HCT116 (cell line): Measurements from ENCODE around the gene FBXO31. TPM values are rescaled to one million over a fixed set of nuclear protein-coding genes. Genes with fewer than 3 reads are reported as not detected.

ENCODE experiments used
- ATAC-seq: fragments of 200-7000 bp; cut with Tn5 transposase; 2 replicates; pipeline ENCODE4 v1.9.1; 2020; ENCODE audit warnings: mild to moderate bottlenecking, moderate library complexity
- BruUV-seq: library from RNA; stranded (reverse); fragments of 400-500 nt; replicated peaks from 2 replicates; lab custom pipeline; 2021; lab: Mats Ljungman, UMichigan
- CTCF ChIA-PET: fragments of 300-600 bp; sonication (Branson Sonifier 250); formaldehyde crosslinking; loops from one replicate; lab custom pipeline; 2021; ENCODE audit warnings: antibody characterized with exemption; lab: Charles Lee
- POLR2A ChIA-PET: fragments of 300-600, 350-600 bp; sonication (Branson Sonifier 250); formaldehyde crosslinking; loops from one replicate; lab custom pipeline; 2021; ENCODE audit warnings: antibody characterized with exemption; lab: Charles Lee
- RAD21 ChIA-PET, 2 experiments: fragments of 300-600 bp; sonication (Branson Sonifier 250); formaldehyde crosslinking; loops; one replicate each; lab custom pipeline; 2023; ENCODE audit warnings: low total read pairs in 2 of 2; ENCODE audit not compliant: uncharacterized antibody in 2 of 2, unreplicated experiment in 2 of 2, low non-redundant PET in 1 of 2; lab: Charles Lee
- DNase-seq: peaks from one replicate; pipeline ENCODE4 v3.0.0-alpha.2; 2010; ENCODE audit warnings: low read depth, low spot score
- H2AFZ ChIP-seq: fragments of 200-600 bp; shearing (Covaris generic), sonication (generic); 2 replicates; pipeline ENCODE4 v1.6.1; 2017; ENCODE audit warnings: low read depth, mixed run types, mixed read lengths, antibody characterized with exemption, low read length; ENCODE audit not compliant: poor library complexity, severe bottlenecking
- H3K27ac ChIP-seq: 2 replicates; pipeline ENCODE4 v1.5.1; 2012; ENCODE audit warnings: low read depth, low read length
- H3K27me3 ChIP-seq: fragments of 200-600 bp; sonication (generic); 2 replicates; pipeline ENCODE4 v1.6.1; 2016; ENCODE audit warnings: mixed run types, low read length, mixed read lengths; ENCODE audit not compliant: insufficient read depth
- H3K36me3 ChIP-seq, 2 experiments: fragments of 200-500 bp in 1 of 2; fragments of 200-600 bp in 1 of 2; sonication (Bioruptor generic) in 1 of 2; sonication (generic) in 1 of 2; 2 replicates each; pipeline versions ENCODE4 v1.5.1 to v1.6.1; 2014 to 2016; ENCODE audit warnings: low read length in 2 of 2, inconsistent platforms in 1 of 2, mixed read lengths in 1 of 2, mixed run types in 1 of 2; ENCODE audit not compliant: insufficient read depth in 2 of 2, control insufficient read depth in 1 of 2
- H3K4me1 ChIP-seq, 2 experiments: fragments of 200-600 bp in 1 of 2; sonication (generic) in 1 of 2; 2 replicates each; pipeline versions ENCODE4 v1.5.1 to v1.6.1; 2012 to 2017; ENCODE audit warnings: low read length in 2 of 2, inconsistent platforms in 1 of 2, mild to moderate bottlenecking in 1 of 2, mixed read lengths in 1 of 2, mixed run types in 1 of 2, moderate library complexity in 1 of 2; ENCODE audit not compliant: insufficient read depth in 2 of 2, control insufficient read depth in 1 of 2
- H3K4me2 ChIP-seq: fragments of 200-600 bp; sonication (generic); 2 replicates; pipeline ENCODE4 v1.6.1; 2017; ENCODE audit warnings: mixed run types, low read length, mixed read lengths
- H3K4me3 ChIP-seq, 2 experiments: fragments of 200-600 bp in 1 of 2; sonication (generic) in 1 of 2; replicated peaks in 1 of 2; 2 replicates each; pipeline ENCODE4 v1.5.1; 2011 to 2016; ENCODE audit warnings: low read length in 2 of 2, control low read depth in 1 of 2, low read depth in 1 of 2, mild to moderate bottlenecking in 1 of 2, mixed read lengths in 1 of 2, mixed run types in 1 of 2
- H3K79me2 ChIP-seq: fragments of 200-600 bp; sonication (generic); 2 replicates; pipeline ENCODE4 v1.6.1; 2017; ENCODE audit warnings: mild to moderate bottlenecking, mixed run types, low read length, moderate library complexity, mixed read lengths; ENCODE audit not compliant: insufficient read depth
- H3K9ac ChIP-seq: fragments of 200-600 bp; sonication (generic); 2 replicates; pipeline ENCODE4 v1.6.1; 2016; ENCODE audit warnings: low read length, mixed read lengths
- H3K9me2 ChIP-seq: fragments of 200-600 bp; sonication (generic), shearing (Covaris generic); 2 replicates; pipeline ENCODE4 v1.6.1; 2017; ENCODE audit warnings: mixed run types, mild to moderate bottlenecking, moderate library complexity; ENCODE audit not compliant: insufficient read depth
- H3K9me3 ChIP-seq, 2 experiments: fragments of 200-500 bp in 1 of 2; fragments of 200-600 bp in 1 of 2; sonication (Bioruptor generic) in 1 of 2; sonication (generic) in 1 of 2; 2 replicates each; pipeline ENCODE4 v1.6.1; 2014 to 2017; ENCODE audit warnings: low read length in 2 of 2, mixed read lengths in 2 of 2, inconsistent platforms in 1 of 2, low read depth in 1 of 2, mild to moderate bottlenecking in 1 of 2, mixed run types in 1 of 2, moderate library complexity in 1 of 2; ENCODE audit not compliant: control insufficient read depth in 1 of 2, insufficient read depth in 1 of 2
- H4K20me1 ChIP-seq: fragments of 200-600 bp; sonication (generic), shearing (Covaris generic); 2 replicates; pipeline ENCODE4 v1.6.1; 2017; ENCODE audit warnings: mixed run types, mild to moderate bottlenecking, moderate library complexity; ENCODE audit not compliant: insufficient read depth
- CEBPB ChIP-seq: IDR thresholded peaks from 2 replicates; pipeline ENCODE4 v1.6.1; 2012; ENCODE audit warnings: low read depth
- CTCF ChIP-seq, 3 experiments: fragments of 200-600 bp in 1 of 3; sonication (generic) in 1 of 3; IDR thresholded peaks in 2 of 3; conservative IDR thresholded peaks in 1 of 3; 2 replicates each; pipeline ENCODE4 v1.5.1; 2012 to 2017; ENCODE audit warnings: low read depth in 2 of 3, low read length in 2 of 3, antibody characterized with exemption in 1 of 3, borderline replicate concordance in 1 of 3, control low read depth in 1 of 3, mild to moderate bottlenecking in 1 of 3, mixed read lengths in 1 of 3, mixed run types in 1 of 3, moderate library complexity in 1 of 3; ENCODE audit not compliant: insufficient read depth in 1 of 3
- EGR1 ChIP-seq: IDR thresholded peaks from 2 replicates; pipeline ENCODE4 v1.6.1; 2012; ENCODE audit warnings: low read depth
- ELF1 ChIP-seq: IDR thresholded peaks from 2 replicates; pipeline ENCODE4 v1.6.1; 2012; ENCODE audit warnings: low read depth, borderline replicate concordance
- EZH2 ChIP-seq: fragments of 200-600 bp; sonication (generic); IDR thresholded peaks from 2 replicates; pipeline ENCODE4 v1.6.1; 2017; ENCODE audit warnings: antibody characterized with exemption, mixed run types
- JUND ChIP-seq: IDR thresholded peaks from 2 replicates; pipeline ENCODE4 v1.6.1; 2012
- POLR2AphosphoS5 ChIP-seq: IDR thresholded peaks from 2 replicates; pipeline ENCODE4 v1.6.1; 2011; ENCODE audit warnings: mild to moderate bottlenecking, low read depth, low read length, moderate library complexity
- RAD21 ChIP-seq: IDR thresholded peaks from 2 replicates; pipeline ENCODE4 v1.6.1; 2012; ENCODE audit warnings: low read depth, mild to moderate bottlenecking
- SIN3A ChIP-seq: IDR thresholded peaks from 2 replicates; pipeline ENCODE4 v1.6.1; 2012; ENCODE audit warnings: low read depth
- SP1 ChIP-seq: IDR thresholded peaks from 2 replicates; pipeline ENCODE4 v1.6.1; 2012; ENCODE audit warnings: low read depth
- TCF7L2 ChIP-seq: IDR thresholded peaks from 2 replicates; pipeline ENCODE4 v1.7.0; 2011; ENCODE audit warnings: borderline replicate concordance, inconsistent platforms; ENCODE audit not compliant: insufficient read depth, insufficient read length; ENCODE audit errors: extremely low read depth
- ZBTB33 ChIP-seq: IDR thresholded peaks from 2 replicates; pipeline ENCODE4 v1.6.1; 2011; ENCODE audit warnings: mild to moderate bottlenecking, low read length, moderate library complexity; ENCODE audit not compliant: insufficient replicate concordance; ENCODE audit errors: extremely low read depth
- intact Hi-C: fragments of 100-400 bp; cut with micrococcal nuclease; formaldehyde crosslinking; loops from 2 replicates; pipeline ENCODE4 v1.10.0; 2022
- total RNA-seq: library from RNA; stranded (reverse); gene quantifications from one replicate; pipeline ENCODE4 v1.2.1, GENCODE V29; 2021; ENCODE audit not compliant: unreplicated experiment

Gene FBXO31
- total RNA-seq, 1 experiment from 2014 or later: 52.1 TPM

DNA sequence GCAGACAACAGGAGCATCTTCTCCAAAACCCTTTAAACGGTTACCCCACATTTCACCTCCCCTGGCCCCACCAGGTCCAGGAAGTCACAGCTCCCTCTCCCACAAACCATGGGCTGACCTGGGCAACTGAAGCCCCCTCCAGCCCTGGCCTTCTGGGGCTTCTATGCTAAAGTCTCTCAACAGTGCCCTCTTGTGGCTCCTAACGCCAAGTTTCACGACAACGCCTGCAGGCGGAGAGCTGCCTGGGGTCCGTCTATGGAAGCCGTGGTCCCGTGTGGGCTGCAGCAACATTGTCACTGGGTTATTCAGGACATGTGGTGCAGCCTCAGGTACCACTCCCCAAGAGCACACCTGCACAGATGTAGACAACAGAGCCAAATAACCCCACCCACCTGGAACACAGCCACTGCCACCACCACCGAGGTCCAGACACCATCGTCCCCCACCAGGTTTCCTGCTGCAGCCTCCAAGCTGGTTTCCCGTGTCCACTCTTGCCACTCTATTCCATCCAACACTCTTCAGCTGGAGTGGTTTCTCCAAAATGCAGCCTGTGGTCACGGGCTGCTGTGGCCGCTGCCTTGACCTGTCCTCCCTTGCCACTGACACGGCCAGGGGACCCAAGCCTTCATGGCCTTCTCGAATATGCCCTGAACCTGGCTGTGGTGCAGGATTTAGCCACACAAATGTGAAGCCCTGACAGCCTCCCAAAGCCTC, 85.5 kb downstream of the FBXO31 start:
- intact Hi-C loops: loop anchor here (1.0 to 5.0 kb wide), 2 partner anchors 339 to 735 kb away; no protein-coding TSS in a partner anchor
- Histone ChIP-seq H3K4me1 (peaks cover 4 to 10% of the 10 kb centered on the region in 2 experiments; a peak in 3 of 4 replicates), H3K4me2 (no peak overlapping the region), H3K36me3 (no peaks in the 10 kb centered on the region), H3K79me2 (no peaks in the 10 kb centered on the region), H3K4me3 (no peak overlapping the region), H2AFZ (no peak overlapping the region), H3K27me3 (no peaks in the 10 kb centered on the region), H3K9me3 (no peaks in the 10 kb centered on the region), H3K9ac (no peak overlapping the region), H4K20me1 (no peaks in the 10 kb centered on the region), H3K27ac (no peak overlapping the region), H3K9me2 (no peaks in the 10 kb centered on the region)
- peak; percentile 68 for ATAC-seq
- RAD21 ChIA-PET: interaction anchor here in 1 of 2 experiments (0.7 kb wide), 1 partner anchor 9 kb away, joined by 3 read pairs; no protein-coding TSS in a partner anchor
- no peak for TF ChIP-seq POLR2AphosphoS5
- no peak for TF ChIP-seq EZH2
- no peak for TF ChIP-seq ELF1
- TF ChIP-seq CTCF (IDR thresholded peaks at IDR 0.05 in 2 of 3, conservative IDR thresholded peaks at IDR 0.05 in 1 of 3; ENCODE audit: borderline replicate concordance in 1 of 3, insufficient read depth in 1 of 3, low read depth in 2 of 3, low read length in 2 of 3): peak; percentile 60 to 89 (median 83)
- TF ChIP-seq RAD21: peak; percentile 53
- no peak for DNase-seq
- no TSS peak for BruUV-seq
- CTCF ChIA-PET: interaction anchor here (0.6 to 1.7 kb wide), 16 partner anchors 9 to 735 kb away, joined by 3 to 8 read pairs (median 4); partner anchors contain the start of gene C16orf95
- POLR2A ChIA-PET: no interaction called here

DNA sequence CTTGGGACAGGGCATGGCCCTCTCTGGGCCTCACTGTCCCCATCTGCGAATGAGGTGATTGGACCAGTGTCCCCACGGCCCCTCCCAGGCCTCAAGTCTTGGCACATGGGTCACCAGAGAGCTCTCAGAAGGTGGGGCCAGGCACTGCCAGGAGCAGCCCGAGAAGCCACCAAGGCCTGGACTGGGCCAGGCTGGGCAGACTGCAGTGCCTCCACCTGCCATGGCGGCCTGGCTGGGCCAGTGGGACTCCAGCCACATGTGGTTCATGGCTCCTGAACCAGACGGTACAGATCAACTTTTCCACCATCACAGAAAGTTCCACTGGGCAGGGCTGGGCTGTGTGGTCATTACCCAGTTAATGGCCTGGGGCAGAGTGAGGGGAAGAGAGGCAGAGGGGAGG, 86.2 kb downstream of the FBXO31 start:
- peaks cover 4 to 10% of the 10 kb centered on the region in 2 experiments; a peak in 3 of 4 replicates for H3K4me1 ChIP-seq
- DNase-seq (no peak), ATAC-seq (no peak)
- RAD21 ChIA-PET: no interaction called here
- intact Hi-C loops: loop anchor here (5.0 kb wide), 1 partner anchor 340 kb away; no protein-coding TSS in a partner anchor
- POLR2A ChIA-PET: no interaction called here
- no peaks in the 10 kb centered on the region for H3K9me2 ChIP-seq
- H3K36me3 ChIP-seq: no peaks in the 10 kb centered on the region
- no peak overlapping the region for H3K4me3 ChIP-seq
- H3K9me3 ChIP-seq: no peaks in the 10 kb centered on the region; a peak in 1 of 4 replicates
- H2AFZ ChIP-seq: no peak overlapping the region
- no peak overlapping the region for H3K9ac ChIP-seq
- H3K79me2 ChIP-seq: no peaks in the 10 kb centered on the region
- no peaks in the 10 kb centered on the region for H4K20me1 ChIP-seq
- no TSS peak for BruUV-seq
- no peaks in the 10 kb centered on the region for H3K27me3 ChIP-seq
- CTCF ChIA-PET: interaction anchor here (0.8 to 1.7 kb wide), 12 partner anchors 10 to 734 kb away, joined by 3 to 8 read pairs (median 4); no protein-coding TSS in a partner anchor
- H3K4me2 ChIP-seq: no peak overlapping the region
- no peak overlapping the region for H3K27ac ChIP-seq
- no peak for TF ChIP-seq EGR1
- no peak for TF ChIP-seq TCF7L2
- no peak for TF ChIP-seq JUND
- no peak for TF ChIP-seq CEBPB
- no peak for TF ChIP-seq SP1
- TF ChIP-seq ZBTB33: no peak
- no peak for TF ChIP-seq SIN3A
- no peak for TF ChIP-seq CTCF (IDR thresholded peaks at IDR 0.05 in 2 of 3, conservative IDR thresholded peaks at IDR 0.05 in 1 of 3; ENCODE audit: borderline replicate concordance in 1 of 3, insufficient read depth in 1 of 3, low read depth in 2 of 3, low read length in 2 of 3)
